ENCODE measurements around the gene EFHB. TPM values are rescaled to one million over a fixed set of nuclear protein-coding genes. Genes with fewer than 3 reads are reported as not detected.
"Not testable (repeated sequence)": the region's sequence is repeated elsewhere in the genome, so short reads cannot be mapped to it uniquely, and the experiment has no call there.

Gene EFHB, protein sequence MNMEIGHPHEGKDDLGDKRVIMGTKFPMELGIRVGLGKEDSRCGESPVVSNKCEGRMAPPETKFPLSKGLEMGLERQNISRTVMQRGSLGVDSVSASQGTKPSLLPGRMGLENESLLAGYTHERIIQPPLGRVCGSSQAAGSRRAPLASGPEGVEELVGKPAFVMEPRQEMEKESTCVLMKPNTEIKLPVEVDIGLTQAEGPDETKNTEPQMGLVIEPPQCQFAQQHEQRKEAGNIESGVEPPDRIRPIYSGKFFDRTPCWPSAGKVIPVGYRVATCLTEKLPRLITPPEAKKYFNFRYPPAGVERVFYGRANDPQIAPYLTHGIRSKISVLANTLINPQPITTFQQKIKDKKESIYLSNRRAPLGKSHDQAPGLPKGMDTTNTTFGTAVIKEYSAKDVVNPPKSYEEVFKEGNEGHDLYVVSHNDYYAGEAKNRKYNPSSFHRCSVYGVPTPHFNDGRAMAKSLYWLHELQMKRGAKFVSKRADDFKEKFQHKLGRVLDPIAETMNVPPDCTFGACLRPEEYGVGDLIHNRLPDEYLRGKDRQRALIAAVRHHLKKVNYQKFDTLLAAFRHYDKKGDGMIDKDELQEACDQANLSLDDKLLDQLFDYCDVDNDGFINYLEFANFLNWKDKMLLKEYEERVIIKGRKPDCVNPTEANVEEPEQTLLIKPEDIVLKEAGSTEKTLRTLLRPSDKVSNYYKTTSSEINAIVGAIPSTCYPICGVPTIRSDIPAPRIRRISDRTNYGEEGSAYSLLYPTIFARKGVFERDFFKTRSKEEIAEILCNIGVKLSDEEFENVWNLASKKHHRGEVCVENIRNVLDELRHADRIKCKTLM
- total RNA-seq (2014; rRNA removed; shearing (Covaris generic)), result 1.1 and 1.6 TPM in 2 replicates

DNA sequence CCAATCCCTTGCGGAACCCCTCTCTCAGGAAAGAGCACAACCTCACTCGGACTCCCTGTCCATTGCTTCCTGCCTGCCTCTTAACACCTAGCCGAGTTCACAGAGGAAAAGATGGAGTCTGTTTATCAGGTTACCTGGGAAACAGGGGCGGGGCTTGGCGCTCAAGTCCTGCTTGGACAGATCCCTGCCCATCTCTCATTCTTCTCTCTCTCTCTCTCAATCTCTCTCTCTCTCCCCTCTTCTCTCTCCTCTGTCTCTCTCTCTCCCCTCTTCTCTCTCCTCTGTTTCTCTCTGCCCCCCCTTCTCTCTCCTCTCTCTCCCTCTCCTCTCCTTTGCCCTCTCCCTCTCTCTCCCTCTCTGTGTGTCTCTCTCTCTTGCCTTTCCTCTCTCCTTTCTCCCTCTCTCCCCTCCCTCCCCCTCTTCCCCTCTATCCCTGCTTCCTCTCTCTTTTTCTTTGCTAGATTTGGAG, at the start of gene EFHB:
EFHB (minus strand) TSS at position 120 of the 469 bp plus-strand sequence. CDS start 199 bp downstream, outside the sequence.
- peak; percentile 80 for DNase-seq (ENCODE audit: low read depth)

DNA sequence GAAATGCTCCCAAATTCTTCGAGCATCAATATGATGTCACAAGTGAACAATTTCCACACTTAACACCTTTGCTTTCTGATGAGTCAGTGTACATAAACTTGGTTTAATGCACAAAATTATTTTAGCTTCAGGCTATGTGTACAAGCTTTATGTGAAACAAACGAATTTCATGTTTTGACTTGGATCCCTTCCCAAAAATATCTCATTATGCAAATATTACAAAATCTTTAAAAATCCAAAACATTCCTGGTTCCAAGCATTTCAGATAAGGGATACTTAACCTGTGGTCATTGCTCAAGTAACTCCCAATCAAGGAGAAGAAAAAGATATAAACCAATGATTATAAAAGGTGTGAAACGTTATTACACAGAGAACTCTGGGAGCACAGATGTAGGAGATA, 38.0 kb upstream of the EFHB start:
- peak; percentile 5 for DNase-seq (ENCODE audit: low read depth)

- DNase-seq (ENCODE audit: low read depth), result no peak
These were observed 36.3 kb upstream of the EFHB start for GRCh38 chr3:19970327-19970726.

DNA sequence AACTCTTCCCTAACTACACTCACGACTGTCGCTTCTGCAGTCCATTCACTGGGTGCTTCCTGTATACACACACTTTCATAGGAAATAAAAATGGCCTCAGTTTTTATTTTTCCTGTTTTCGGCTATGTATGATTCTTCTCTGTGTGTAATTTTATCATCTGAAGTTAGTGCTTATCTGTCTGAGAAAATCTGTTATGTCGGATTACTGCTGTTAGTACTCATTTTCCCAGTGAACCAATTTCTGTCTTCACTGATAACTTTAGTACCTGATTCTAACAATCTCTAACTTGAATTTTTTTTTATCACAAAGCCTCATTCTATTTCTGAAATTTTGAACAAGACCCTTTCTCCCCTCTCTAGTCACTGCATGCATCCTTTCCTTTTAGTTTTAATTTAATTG, 33.8 kb upstream of the EFHB start:
- DNase-seq (ENCODE audit: low read depth), result no peak

GRCh38 chr3:19967208-19967607, 33.2 kb upstream of the EFHB start:
- DNase-seq (ENCODE audit: low read depth), result no peak

DNA sequence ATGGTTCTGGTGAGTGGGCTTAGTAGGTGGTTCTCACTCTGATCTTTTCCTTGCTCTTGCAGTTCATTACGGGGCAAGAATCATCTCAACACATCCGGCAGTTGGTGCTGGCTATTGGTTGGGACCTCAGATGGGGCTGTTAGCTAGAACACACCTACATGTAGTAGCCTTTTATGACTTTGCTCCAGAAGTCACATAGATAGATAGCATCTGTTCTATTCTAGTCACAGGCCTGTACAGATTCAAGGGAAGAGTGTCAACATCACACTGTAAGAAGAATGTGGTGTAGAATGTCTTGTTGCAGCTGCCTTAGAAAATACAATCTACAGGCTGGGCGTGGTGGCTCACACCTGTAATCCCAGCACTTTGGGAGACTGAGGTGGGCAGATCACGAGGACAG, 27.9 kb upstream of the EFHB start:
- no peak for DNase-seq (ENCODE audit: low read depth)

DNA sequence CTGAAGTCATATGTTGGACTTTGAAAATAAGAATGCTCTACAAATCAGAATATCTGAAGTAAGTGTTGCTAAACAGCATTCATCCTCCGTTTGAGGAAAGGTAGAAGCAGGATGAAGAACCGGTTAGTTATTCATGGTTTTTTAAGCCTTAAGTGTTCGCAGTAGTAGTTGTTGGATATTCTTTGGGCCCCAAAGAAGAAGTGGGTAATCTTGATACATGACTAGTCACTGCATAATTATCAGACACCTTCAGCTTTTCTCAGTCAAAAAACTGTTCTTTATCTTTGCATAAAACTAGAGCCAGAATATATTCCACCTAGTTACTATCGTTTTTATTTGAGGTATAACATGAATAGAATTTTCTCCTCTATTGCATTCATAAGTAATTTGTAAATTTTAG, 26.7 kb upstream of the EFHB start:
- DNase-seq (ENCODE audit: low read depth), result no peak

- no peak for DNase-seq (ENCODE audit: low read depth)
These were observed 25.5 kb upstream of the EFHB start for GRCh38 chr3:19959505-19959904.

GRCh38 chr3:19957354-19957753, 23.3 kb upstream of the EFHB start:
- DNase-seq (ENCODE audit: low read depth), result not testable (repeated sequence)

- DNase-seq (ENCODE audit: low read depth), result no peak
These were observed 20.7 kb upstream of the EFHB start for GRCh38 chr3:19954676-19955075.

DNA sequence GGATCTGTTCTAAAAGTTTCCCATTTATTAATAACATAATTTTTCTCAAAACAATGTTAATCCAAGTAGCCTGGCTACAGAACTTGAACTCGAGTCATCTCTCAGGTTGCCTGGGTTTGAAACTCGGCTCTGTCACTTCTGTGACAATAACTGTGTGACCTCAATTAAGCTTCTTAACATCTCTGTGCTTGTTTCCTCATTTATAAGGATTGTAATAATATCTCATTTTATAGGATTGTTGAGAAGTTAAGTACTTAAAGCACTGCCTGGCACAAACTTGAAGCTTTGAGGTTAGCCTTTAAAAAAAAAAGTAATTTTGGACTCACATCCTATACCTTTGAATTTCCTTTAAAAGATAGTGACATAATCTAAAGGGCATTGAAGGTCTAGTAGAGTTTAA, 16.3 kb upstream of the EFHB start:
- DNase-seq (ENCODE audit: low read depth), result no peak

DNA sequence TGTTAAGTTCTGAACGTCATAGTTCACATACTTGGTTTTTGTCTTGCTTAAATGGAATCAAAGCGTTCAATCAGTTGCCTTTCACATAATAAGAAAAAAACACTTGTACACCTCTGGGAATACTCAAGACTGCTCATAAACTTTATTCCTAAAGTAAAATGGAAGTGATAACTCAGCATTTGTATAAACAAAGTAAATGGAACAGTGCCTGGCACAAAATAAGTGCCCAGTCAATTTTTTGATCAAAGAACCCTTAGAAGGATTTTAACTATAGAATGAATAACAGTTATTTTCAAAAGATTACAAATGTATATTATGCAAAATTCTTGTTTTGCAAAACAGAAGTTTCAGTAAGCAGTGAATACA, 14.2 kb upstream of the EFHB start:
- no peak for DNase-seq (ENCODE audit: low read depth)

- peak; percentile 51 for DNase-seq (ENCODE audit: low read depth)
These were observed 13.7 kb upstream of the EFHB start for GRCh38 chr3:19947549-19948225.

GRCh38 chr3:19946832-19947548, 13.0 kb upstream of the EFHB start, which contains the start of gene RAB5A:
TSS of gene RAB5A (plus strand) at chr3:19947097. CDS start at chr3:19950899, 3,802 bp downstream.
- peak; percentile 98 for DNase-seq (ENCODE audit: low read depth)

- peak; percentile 15 for DNase-seq (ENCODE audit: low read depth)
These were observed 12.2 kb upstream of the EFHB start for GRCh38 chr3:19945969-19946831.

GRCh38 chr3:19945534-19945933, 11.5 kb upstream of the EFHB start:
- DNase-seq (ENCODE audit: low read depth), result peak; percentile 36

DNA sequence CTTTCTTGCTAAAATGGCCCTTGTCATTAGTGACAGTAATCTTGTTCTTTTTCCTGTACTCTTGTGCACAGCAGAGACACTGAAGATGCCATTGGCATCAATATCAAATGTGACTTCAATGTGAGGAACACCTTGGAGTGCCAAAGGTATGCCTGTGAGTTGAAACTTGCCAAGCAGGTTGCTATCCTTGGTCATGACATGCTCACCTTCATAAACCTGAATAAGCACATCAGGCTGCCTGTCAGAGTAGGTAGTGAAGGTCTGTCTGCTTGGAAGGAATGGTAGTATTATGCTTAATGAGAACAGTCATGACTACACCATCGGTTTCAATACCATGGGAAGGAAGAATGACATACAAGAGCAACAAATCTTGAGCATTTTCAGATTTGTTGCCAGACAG, 6.6 kb upstream of the EFHB start:
- no peak for DNase-seq (ENCODE audit: low read depth)

- no peak for DNase-seq (ENCODE audit: low read depth)
These were observed 4.2 kb upstream of the EFHB start for GRCh38 chr3:19938295-19938627.

- peak; percentile 10 for DNase-seq (ENCODE audit: low read depth)
These were observed 3.7 kb upstream of the EFHB start for GRCh38 chr3:19937459-19938294.

- DNase-seq (ENCODE audit: low read depth), result no peak
These were observed 1.6 kb downstream of the EFHB start for GRCh38 chr3:19932422-19932821.

Measured in RPMI7951 (cell line).